ENCODE data around the gene GAK.
"Not testable (repeated sequence)": the region's sequence is repeated elsewhere in the genome, so short reads cannot be mapped to it uniquely, and the experiment has no call there.

Gene GAK

DNA sequence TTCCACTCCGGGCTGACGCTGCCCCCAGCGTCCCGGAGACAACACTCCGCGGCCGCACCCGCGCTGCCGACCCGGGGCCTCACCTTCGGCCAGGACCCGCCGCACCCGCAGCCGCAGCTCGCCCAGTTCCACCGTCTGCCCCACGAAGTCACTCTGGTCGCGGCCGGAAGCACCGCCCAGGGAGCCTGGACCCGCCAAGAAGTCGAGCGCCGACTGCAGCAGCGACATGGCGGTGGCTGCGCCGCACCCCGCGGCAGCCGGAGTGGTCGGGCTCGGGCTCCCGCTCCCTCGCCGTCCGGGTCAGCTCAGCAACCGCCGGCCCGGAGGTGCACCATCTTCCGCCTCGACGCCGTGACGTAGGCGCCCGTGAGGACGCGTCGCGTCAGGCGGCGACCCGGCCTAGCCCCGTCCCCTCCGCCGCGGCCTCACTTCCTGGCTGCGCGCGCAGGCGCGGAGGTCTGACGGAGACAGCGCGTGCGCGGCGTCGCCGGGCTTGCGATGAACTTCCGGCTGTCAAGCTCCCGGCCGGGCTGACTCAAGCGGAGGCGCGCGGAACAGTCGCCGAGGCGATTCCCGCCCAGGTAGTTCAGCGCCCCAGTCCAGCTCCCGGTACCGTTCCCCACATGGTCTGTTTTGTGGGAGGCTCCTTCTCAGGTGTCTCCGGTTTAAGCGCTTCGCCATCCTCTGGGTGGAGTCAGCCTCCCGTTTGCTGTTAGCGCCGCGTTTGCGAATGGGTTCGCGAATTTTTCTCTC, at the start of gene GAK, which contains the start of gene TMEM175:
TSS of gene GAK (minus strand) at position 357 of the 753 bp plus-strand sequence. CDS start at position 228, 129 bp downstream.
TSS of gene TMEM175 (plus strand) at position 501 of the 753 bp plus-strand sequence. CDS start 15,280 bp downstream, outside the sequence.
- DNase-seq (ENCODE audit: low spot score), result peak; percentile 96

DNA sequence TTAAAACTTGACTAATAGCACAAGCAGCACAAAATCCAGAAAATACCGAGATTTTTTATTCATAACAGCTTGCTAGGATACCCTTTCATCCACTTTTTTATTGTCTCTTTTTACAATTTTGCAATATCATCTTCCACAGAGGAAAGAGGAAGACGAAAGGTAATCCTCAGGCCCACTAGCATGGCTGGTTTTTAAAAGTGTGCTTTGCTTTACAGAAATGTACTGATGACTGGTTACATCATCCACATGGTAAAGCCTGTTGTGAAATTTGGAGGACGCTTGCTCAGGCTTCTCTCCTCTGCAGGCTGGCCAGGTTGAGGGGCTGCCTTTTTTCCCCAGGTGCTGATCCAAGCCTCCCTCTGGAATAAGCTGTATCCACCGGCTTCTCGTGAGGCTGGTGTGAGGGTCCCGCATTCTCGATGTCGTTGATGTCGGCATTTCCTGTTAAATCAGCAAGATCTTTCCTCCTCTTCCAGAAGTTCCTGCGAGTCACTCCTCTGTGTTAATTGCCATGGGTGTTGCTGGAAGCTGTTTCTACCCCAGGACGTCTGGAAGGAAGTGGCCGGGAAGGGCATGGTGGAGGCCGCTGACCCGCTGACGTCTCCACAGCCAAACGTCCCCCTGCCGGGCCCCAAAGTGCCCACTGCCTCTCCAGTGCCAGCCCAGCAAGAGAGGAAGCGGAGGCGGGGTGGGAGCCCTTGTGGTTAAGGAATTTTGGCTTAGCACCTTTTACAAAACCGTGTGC, 47.0 kb upstream of the GAK start:
- DNase-seq (ENCODE audit: low spot score), result no peak

DNA sequence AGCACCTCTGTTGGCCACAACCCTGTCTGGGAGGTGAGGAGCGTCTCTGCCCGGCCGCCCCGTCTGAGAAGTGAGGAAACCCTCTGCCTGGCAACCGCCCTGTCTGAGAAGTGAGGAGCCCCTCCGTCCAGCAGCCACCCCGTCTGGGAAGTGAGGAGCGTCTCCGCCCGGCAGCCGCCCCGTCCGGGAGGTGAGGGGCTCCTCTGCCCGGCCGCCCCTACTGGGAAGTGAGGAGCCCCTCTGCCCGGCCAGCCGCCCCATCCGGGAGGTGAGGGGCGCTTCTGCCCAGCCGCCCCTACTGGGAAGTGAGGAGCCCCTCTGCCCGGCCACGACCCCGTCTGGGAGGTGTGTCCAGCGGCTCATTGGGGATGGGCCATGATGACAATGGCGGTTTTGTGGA, 43.9 kb upstream of the GAK start:
- not testable (repeated sequence) for DNase-seq (ENCODE audit: low spot score)

DNA sequence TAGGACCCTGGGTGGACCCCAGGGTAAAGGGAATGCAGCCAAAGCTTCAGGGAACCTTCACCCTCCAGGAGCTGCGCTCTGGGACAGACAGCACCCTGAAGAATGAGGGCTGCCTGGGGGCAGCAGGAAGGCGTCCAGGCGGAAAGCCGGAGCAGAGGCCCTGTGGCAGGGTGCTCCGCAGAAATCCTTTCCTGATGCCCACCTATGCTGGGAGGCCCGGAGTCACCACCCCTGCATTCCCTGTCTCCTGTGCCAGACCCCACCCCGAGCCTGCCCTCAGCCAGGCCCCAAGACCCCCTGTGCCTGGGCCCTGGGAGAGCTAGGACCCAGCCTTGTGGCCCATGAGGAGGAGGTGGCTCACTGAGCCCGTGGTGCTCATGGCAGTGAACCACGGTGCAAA, 42.6 kb upstream of the GAK start:
- no peak for DNase-seq (ENCODE audit: low spot score)

DNA sequence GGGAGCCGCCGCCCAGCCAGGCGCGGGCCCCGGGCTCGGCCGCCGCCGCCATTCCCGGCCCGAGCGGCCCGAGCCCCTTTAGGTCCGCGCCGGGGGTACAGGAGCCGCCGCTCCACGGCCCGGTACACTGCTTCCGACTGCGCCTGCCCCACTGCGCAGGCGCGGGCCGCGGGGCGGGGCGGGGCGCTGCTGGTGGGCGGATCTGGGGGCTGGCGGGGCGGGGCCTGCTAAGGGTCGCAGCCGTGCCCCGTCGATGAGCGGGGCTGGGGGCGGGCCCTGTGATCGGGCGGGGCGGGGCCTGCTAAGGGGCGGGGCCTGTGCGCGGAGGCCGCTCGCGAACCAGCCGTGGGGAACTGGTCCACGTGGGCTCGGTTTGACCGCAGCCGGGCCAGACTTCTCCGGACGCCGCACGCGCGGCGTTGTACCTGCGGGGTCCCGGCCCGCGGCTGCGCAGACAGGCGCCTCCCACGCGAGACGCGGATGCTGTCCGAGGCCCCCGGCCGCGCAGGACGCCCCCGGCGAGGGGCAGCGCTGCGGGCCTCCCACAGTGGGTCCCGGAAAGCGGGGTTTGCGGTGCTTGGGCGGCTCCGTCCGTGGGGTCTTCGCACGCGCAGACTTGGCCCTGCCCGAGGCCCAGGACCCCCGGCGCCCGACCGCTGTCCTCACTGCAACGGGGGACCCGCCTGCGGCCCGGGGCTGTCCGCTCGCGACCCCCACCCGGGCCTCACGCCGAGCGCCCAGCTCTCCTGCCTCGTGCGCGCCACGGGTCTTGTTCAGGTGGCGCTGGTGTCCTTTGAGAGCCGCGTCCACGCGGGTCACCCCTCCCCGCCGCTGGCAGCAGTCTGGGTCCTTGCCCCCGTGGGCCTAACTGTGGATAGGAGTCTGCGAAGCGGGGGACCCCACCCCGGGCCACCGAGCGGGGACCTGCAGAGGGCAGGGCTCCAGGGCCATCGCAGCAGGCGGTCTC, 41.6 kb upstream of the GAK start, which contains the start of gene DGKQ:
TSS of gene DGKQ (minus strand) at position 139 of the 967 bp plus-strand sequence. CDS start at position 52, 87 bp downstream.
- peak; percentile 89 for DNase-seq (ENCODE audit: low spot score)

GRCh38 chr4:972651-973424, 40.7 kb upstream of the GAK start:
- DNase-seq (ENCODE audit: low spot score), result peak; percentile 43

- no peak for DNase-seq (ENCODE audit: low spot score)
These were observed 39.8 kb upstream of the GAK start for GRCh38 chr4:971666-972500.

- no peak for DNase-seq (ENCODE audit: low spot score)
These were observed 38.9 kb upstream of the GAK start for GRCh38 chr4:970854-971520.

DNA sequence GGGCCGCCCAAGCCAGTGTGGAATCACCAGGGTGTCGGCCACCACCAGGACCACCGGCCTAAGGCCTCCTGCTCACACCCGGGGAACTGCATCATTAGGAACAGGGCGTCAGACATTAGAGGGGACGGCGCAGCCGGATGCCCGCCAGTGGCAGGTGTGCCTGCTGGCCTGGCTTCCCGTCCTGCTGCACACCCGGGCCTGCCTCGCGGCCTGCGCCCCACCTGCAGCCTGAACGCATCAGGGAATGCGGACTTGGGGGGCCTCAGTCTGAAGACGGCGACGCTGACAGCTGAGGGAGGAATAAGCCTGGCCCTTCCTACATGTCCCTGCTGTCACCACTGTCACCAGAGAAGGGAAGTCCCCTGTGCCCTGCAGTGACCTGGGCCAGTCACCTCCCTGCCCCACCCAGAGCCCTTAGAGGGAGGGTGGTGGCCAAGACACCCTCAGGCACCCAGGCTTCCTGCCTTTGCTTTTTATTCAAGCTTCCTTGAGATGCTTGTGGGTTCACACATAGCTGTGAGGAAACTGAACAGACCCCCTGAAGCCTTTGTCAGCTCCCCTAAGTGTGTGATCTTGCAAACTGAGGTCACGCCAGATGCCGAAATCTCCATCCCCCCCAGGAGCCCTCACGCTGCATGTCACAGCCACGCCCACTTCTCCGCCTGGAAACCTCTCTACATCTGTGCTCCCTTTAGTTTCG, 38.1 kb upstream of the GAK start:
- no peak for DNase-seq (ENCODE audit: low spot score)

- no peak for DNase-seq (ENCODE audit: low spot score)
These were observed 36.7 kb upstream of the GAK start for GRCh38 chr4:968621-969394.

DNA sequence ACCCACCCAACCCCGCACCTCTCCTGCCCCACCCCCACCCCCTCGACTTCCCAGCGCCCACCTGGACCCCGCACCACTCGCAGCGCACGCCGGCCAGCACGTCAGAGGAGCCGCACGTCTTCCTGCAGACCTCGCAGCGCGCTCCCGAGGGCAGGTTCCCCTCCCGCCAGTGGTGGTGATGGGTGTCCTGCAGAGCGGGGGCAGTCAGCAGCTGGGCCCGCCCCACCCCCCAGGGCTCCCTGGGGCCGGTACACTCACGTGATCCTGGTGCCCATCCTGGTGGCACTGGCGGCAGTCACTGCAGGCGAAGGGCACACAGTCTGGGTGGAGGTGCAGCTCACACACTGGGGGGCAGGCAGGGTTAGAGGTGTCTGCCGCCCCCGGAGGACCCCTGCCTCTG, 36.1 kb upstream of the GAK start:
- no peak for DNase-seq (ENCODE audit: low spot score)

DNA sequence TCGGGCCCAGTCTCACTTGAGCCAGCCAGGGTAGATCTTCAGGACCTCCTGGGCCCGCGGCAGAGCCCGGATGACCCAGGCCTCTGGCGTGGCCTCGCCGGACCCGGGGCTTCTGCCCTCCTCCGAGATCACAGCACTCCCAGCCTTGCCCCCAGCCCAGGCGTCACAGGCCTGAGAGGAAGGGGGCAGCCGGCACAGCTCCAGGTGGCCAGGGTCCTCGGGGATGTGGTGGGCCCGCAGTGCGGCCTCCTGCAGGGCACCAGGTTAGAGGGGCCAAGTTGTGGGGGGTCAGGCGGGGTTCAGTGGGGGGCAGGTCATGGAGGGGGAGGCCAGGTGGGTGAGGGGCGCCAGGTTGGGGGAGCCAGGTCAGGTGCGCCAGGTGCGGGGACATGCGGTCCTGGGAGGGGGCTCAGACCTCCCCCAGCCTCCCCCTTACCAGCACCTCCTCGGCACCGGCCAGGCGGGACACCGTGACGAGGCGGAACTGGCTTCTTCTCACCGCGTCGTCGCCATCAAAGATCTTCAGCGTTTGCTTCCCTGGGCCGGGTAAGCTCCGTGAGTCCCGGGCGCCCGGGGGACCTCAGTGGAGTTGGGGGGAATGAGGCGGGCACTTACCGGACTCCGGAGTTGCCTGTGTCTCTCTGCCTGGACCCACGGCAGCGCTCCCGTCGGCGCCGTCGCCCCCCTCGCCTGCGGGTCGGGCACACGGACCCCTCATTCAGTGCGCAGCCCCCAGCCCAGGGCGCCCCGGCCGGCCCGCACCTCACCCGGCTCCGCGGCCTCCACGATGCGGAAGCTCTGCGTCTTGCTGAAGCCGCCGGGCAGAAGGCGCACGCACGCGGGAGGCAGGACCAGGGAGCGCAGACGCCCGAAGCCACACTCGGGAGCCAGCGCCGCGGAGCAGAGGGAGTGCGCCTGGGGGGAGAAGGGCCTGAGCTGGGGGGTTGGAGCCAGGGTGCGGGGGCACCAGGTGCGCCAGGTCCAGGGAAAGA, 35.3 kb upstream of the GAK start:
- no peak for DNase-seq (ENCODE audit: low spot score)

DNA sequence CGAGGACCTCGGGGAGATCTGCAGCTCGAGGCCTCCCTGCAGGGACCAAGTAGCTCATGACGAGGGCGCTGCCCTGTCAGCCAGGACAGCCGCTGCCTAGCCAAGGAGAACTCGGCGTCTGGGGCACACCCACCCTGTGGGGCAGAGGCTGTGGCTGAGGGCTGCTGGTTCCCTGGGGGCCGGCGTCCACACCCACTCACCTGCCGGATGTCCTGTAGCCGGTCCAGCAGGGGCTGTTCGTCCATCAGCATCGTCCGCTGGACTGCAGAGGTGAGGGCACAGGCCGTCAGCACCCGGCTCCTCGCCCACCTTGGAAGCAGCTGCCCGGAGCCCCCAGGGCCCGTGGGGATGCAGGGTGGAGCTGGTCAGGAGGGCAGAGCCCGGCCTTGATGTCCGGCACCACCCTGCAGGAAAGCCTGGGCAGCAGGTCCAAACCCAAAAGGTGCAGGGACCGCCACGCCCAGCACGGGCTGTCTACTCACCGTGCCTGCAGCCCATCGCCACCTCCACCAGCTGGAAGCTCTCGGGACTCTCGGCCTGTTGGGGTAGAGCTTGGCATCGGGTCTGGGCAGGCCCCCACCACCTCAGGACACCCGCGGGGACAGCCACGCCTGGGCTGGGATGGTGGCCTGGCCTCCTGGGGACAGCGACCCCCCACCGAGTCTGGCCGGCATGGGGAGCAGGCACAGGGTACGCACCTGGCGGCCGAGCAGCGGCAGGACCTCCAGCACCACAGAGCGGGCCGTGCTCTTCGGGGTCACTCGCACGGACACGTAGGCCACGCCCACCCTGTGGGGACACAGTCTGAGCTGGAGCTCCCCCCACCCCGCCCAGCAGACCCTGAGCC, 34.4 kb upstream of the GAK start:
- no peak for DNase-seq (ENCODE audit: low spot score)

DNA sequence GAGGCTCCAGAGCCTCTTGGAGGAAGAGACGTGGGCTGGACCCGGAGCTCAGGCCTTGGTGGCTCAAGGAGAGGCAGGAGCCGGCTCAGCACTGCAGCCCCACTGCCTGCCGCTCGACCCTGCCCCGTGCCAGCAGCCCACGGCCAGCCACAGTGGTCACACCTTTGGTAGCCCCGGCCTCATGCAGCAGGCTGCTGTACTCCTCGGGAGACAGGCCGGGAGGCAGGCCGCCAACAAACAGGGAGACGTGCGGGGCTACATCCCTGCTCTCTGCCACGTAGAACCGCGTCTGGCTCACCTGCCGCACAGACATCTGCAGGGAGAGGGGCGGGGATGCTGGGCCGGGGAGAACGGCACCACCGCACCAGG, 33.6 kb upstream of the GAK start:
- DNase-seq (ENCODE audit: low spot score), result no peak

DNA sequence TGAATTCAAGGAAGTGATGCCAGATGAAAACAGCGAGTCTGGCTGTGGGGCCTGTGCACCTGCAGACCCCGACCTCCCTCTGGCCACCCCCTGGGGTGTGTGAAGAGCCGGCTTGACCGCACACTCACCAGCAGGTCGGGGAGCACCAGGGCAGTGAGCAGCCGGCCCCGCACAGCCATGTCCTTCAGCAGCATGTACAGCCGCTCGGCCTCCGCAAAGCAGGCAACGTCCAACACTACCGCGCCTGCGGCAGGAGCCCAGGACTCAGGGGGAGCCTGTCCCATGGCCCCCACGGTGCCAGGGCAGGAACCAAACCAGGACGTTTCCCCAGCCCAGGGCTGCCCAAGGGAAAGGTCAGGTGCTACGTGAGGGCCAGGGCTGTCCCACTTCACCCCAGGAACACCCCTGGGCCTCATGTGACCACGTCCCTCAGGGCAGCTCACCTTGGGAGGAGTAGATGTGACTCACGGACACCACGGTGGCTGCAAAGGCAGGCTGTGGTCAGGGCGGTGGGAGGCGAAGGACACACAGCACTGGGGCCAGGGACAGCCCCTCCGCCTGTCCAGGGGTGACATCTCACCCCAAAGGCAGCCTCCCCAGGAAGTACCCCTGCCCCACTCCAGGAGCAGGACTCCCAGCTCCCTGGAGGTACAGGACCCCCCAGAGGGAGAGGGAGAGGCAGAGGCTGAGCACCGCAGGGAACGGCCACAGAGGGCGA, 33.1 kb upstream of the GAK start:
- no peak for DNase-seq (ENCODE audit: low spot score)

Data from CD4-positive, alpha-beta T cell treated with Interleukin-6 at 100 ng/mL for 8 hours (primary cell).